ENCODE data around the gene FGF1. TPM values are rescaled to one million over a fixed set of nuclear protein-coding genes. Genes with fewer than 3 reads are reported as not detected.

Gene FGF1
- total and polyA plus RNA-seq, 10 donors = 0.32 to 12.9 (median 2.6) TPM

- peaks cover 0 to 8% (median 0%) of the 10 kb centered on the region in 6 donors for H3K4me1 ChIP-seq
- no peaks in the 10 kb centered on the region for H3K36me3 ChIP-seq
- TF ChIP-seq CTCF (IDR thresholded peaks at IDR 0.05 in 8 of 11, conservative IDR thresholded peaks at IDR 0.05 in 3 of 11) (no peak), POLR2A (IDR thresholded peaks at IDR 0.05) (no peak)
- intact Hi-C loops (cut with DNase I; ENCODE audit: low total_unique reads) = no loop called here
- no peaks in the 10 kb centered on the region for H3K27me3 ChIP-seq (replicated peaks in 1 of 7)
- no peak overlapping the region for H3K27ac ChIP-seq
- no peaks in the 10 kb centered on the region for H3K9me3 ChIP-seq
- no peak overlapping the region for H3K4me3 ChIP-seq
- WGBS, 5 donors = 83 to 92% (median 92%) methylated on average over 2 of the region's 2 CpGs
- DNase-seq = no peak
Measured at GRCh38 chr5:142670804-142671203, 15.1 kb downstream of the FGF1 start.

- no peaks in the 10 kb centered on the region for H3K9me3 ChIP-seq
- WGBS, 5 donors = 86 to 94% (median 89%) methylated on average over 12 of the region's 12 CpGs
Measured at GRCh38 chr5:142669477-142669876, 16.4 kb downstream of the FGF1 start.

GRCh38 chr5:142668336-142668735, 17.6 kb downstream of the FGF1 start:
- Histone ChIP-seq H3K4me3 (no peak overlapping the region), H3K27me3 (replicated peaks in 1 of 7) (no peaks in the 10 kb centered on the region), H3K4me1 (peaks cover 0 to 3% (median 0%) of the 10 kb centered on the region in 6 donors), H3K27ac (no peak overlapping the region), H3K9me3 (no peaks in the 10 kb centered on the region), H3K36me3 (no peaks in the 10 kb centered on the region)
- intact Hi-C loops (cut with DNase I; ENCODE audit: low total_unique reads) = no loop called here
- DNase-seq = no peak
- 69 to 83% (median 74%) methylated on average over 6 of the region's 6 CpGs for WGBS, 5 donors
- no peak for TF ChIP-seq CTCF (IDR thresholded peaks at IDR 0.05 in 8 of 11, conservative IDR thresholded peaks at IDR 0.05 in 3 of 11)
- TF ChIP-seq POLR2A (IDR thresholded peaks at IDR 0.05) = no peak
- TF ChIP-seq POLR2AphosphoS5 (IDR thresholded peaks at IDR 0.05) = no peak

More at GRCh38 chr5:142669477-142669876, 16.4 kb downstream of the FGF1 start:
- Histone ChIP-seq H3K36me3 (no peaks in the 10 kb centered on the region), H3K4me1 (peaks cover 0 to 3% (median 0%) of the 10 kb centered on the region in 6 donors), H3K27ac (no peak overlapping the region), H3K4me3 (no peak overlapping the region), H3K27me3 (replicated peaks in 1 of 7) (no peaks in the 10 kb centered on the region)
- TF ChIP-seq POLR2A (IDR thresholded peaks at IDR 0.05) (no peak), POLR2AphosphoS5 (IDR thresholded peaks at IDR 0.05) (no peak), CTCF (IDR thresholded peaks at IDR 0.05 in 8 of 11, conservative IDR thresholded peaks at IDR 0.05 in 3 of 11) (no peak)
- intact Hi-C loops (cut with DNase I; ENCODE audit: low total_unique reads) = no loop called here
- DNase-seq = no peak

GRCh38 chr5:142667831-142668230, 18.1 kb downstream of the FGF1 start:
- Histone ChIP-seq H3K4me1 (peaks cover 0 to 3% (median 0%) of the 10 kb centered on the region in 6 donors), H3K36me3 (no peaks in the 10 kb centered on the region), H3K4me3 (no peak overlapping the region), H3K27ac (no peak overlapping the region), H3K27me3 (replicated peaks in 1 of 7) (no peaks in the 10 kb centered on the region), H3K9me3 (no peaks in the 10 kb centered on the region)
- TF ChIP-seq CTCF (IDR thresholded peaks at IDR 0.05 in 8 of 11, conservative IDR thresholded peaks at IDR 0.05 in 3 of 11) = no peak
- TF ChIP-seq POLR2A (IDR thresholded peaks at IDR 0.05) = no peak
- no peak for TF ChIP-seq POLR2AphosphoS5 (IDR thresholded peaks at IDR 0.05)
- no peak for DNase-seq
- WGBS, 5 donors = 85 to 93% (median 86%) methylated on average over 6 of the region's 6 CpGs
- intact Hi-C loops (cut with DNase I; ENCODE audit: low total_unique reads) = no loop called here
